HCT116 (cell line): ENCODE results near the gene SIGLEC11.

Experiments used
- CEBPB ChIP-seq: IDR thresholded peaks from 2 replicates; pipeline ENCODE4 v1.6.1; 2012; ENCODE audit warnings: low read depth
- EGR1 ChIP-seq: IDR thresholded peaks from 2 replicates; pipeline ENCODE4 v1.6.1; 2012; ENCODE audit warnings: low read depth
- ELF1 ChIP-seq: IDR thresholded peaks from 2 replicates; pipeline ENCODE4 v1.6.1; 2012; ENCODE audit warnings: low read depth, borderline replicate concordance
- EZH2phosphoT487 ChIP-seq: fragments of 200-600 bp; IDR thresholded peaks from 2 replicates; pipeline ENCODE4 v1.6.1; 2018; ENCODE audit warnings: antibody characterized with exemption, borderline replicate concordance
- JUND ChIP-seq: IDR thresholded peaks from 2 replicates; pipeline ENCODE4 v1.6.1; 2012
- YY1 ChIP-seq: IDR thresholded peaks from 2 replicates; pipeline ENCODE4 v1.6.1; 2011; ENCODE audit warnings: low read length, low read depth, moderate library complexity, mild to moderate bottlenecking; ENCODE audit not compliant: insufficient replicate concordance; ENCODE audit errors: extremely low read depth
- ZFX ChIP-seq: fragments of 450-650 bp; IDR thresholded peaks from 2 replicates; pipeline ENCODE4 v1.6.1; 2017
- TF ChIP-seq, protein P1 (sequence below), 3 experiments: fragments of 200-600 bp in 1 of 3; sonication (generic) in 1 of 3; IDR thresholded peaks in 2 of 3; conservative IDR thresholded peaks in 1 of 3; 2 replicates each; pipeline ENCODE4 v1.5.1; 2012 to 2017; ENCODE audit warnings: low read depth in 2 of 3, low read length in 2 of 3, antibody characterized with exemption in 1 of 3, borderline replicate concordance in 1 of 3, control low read depth in 1 of 3, mild to moderate bottlenecking in 1 of 3, mixed read lengths in 1 of 3, mixed run types in 1 of 3, moderate library complexity in 1 of 3; ENCODE audit not compliant: insufficient read depth in 1 of 3

DNA sequence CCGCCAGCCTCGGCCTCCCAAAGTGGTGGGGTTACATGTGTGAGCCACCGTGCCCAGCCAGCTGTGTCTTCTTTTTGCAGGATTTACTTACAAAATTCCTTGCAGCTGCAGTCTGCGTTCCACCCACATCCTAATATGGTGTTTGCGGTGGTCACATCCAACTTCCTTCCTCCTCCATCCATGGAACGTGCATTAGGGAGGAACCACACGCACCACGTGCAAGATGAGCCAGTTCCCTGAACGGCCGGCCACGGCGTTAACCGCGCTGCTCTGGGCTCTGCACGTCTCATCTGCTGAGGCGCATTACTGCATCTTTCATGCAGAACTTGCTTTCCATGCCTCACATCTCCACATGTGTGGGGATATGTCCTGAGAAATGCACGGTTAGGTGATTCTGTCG is 13.0 kb upstream of the SIGLEC11 start:
- TF ChIP-seq CEBPB (no peak), ZFX (no peak), ELF1 (no peak), EZH2phosphoT487 (no peak), YY1 (no peak), EGR1 (no peak), JUND (no peak)
- TF ChIP-seq, protein P1, sequence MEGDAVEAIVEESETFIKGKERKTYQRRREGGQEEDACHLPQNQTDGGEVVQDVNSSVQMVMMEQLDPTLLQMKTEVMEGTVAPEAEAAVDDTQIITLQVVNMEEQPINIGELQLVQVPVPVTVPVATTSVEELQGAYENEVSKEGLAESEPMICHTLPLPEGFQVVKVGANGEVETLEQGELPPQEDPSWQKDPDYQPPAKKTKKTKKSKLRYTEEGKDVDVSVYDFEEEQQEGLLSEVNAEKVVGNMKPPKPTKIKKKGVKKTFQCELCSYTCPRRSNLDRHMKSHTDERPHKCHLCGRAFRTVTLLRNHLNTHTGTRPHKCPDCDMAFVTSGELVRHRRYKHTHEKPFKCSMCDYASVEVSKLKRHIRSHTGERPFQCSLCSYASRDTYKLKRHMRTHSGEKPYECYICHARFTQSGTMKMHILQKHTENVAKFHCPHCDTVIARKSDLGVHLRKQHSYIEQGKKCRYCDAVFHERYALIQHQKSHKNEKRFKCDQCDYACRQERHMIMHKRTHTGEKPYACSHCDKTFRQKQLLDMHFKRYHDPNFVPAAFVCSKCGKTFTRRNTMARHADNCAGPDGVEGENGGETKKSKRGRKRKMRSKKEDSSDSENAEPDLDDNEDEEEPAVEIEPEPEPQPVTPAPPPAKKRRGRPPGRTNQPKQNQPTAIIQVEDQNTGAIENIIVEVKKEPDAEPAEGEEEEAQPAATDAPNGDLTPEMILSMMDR (IDR thresholded peaks at IDR 0.05 in 2 of 3, conservative IDR thresholded peaks at IDR 0.05 in 1 of 3; ENCODE audit: borderline replicate concordance in 1 of 3, insufficient read depth in 1 of 3, low read depth in 2 of 3, low read length in 2 of 3) = no peak
